ENCODE results near the gene CHST3. TPM values are rescaled to one million over a fixed set of nuclear protein-coding genes. Genes with fewer than 3 reads are reported as not detected.

CHST3 gene
- total RNA-seq, 4 donors from 2014 or later, result 24.1 to 43.0 (median 38.7) TPM

- peak overlapping the region in 1 of 4 donors; percentile 3 for H3K4me3 ChIP-seq
These were observed 46.2 kb downstream of the CHST3 start for GRCh38 chr10:72010234-72010973.

GRCh38 chr10:72011016-72011415, 46.8 kb downstream of the CHST3 start:
- WGBS, result 90% methylated on average over 9 of the region's 9 CpGs
- peak overlapping the region; percentile 90 to 94 (median 92) for H3K27ac ChIP-seq (replicated peaks in 1 of 4)
- intact Hi-C loops (cut with DNase I), result no loop called here

More at GRCh38 chr10:72010234-72010973, 46.2 kb downstream of the CHST3 start:
- no peaks in the 10 kb centered on the region for H3K27me3 ChIP-seq
- H3K27ac ChIP-seq (replicated peaks in 1 of 4), result peak overlapping the region; percentile 90 to 94 (median 92)
- intact Hi-C loops (cut with DNase I), result no loop called here
- no peak for DNase-seq (ENCODE audit: extremely low spot score)
- 66% methylated on average over 6 of the region's 7 CpGs for WGBS
- peaks cover 14 to 44% (median 32%) of the 10 kb centered on the region in 4 donors for H3K36me3 ChIP-seq
- TF ChIP-seq POLR2A (IDR thresholded peaks at IDR 0.05; ENCODE audit: low read depth) (no peak), CTCF (IDR thresholded peaks at IDR 0.05) (no peak), EP300 (IDR thresholded peaks at IDR 0.05) (no peak), POLR2AphosphoS5 (IDR thresholded peaks at IDR 0.05) (no peak)
- no peaks in the 10 kb centered on the region for H3K9me3 ChIP-seq
- peaks cover 74 to 78% (median 77%) of the 10 kb centered on the region in 4 donors for H3K4me1 ChIP-seq

GRCh38 chr10:72011468-72011867, 47.3 kb downstream of the CHST3 start:
- Histone ChIP-seq H3K27me3 (no peaks in the 10 kb centered on the region), H3K36me3 (peaks cover 14 to 36% (median 22%) of the 10 kb centered on the region in 4 donors), H3K9me3 (no peaks in the 10 kb centered on the region), H3K27ac (replicated peaks in 1 of 4) (peak overlapping the region; percentile 90 to 94 (median 92)), H3K4me3 (no peak overlapping the region), H3K4me1 (peaks cover 75 to 87% (median 82%) of the 10 kb centered on the region in 4 donors)
- WGBS, result 90% methylated on average over 7 of the region's 8 CpGs
- intact Hi-C loops (cut with DNase I), result no loop called here
- no peak for DNase-seq (ENCODE audit: extremely low spot score)
- TF ChIP-seq POLR2AphosphoS5 (IDR thresholded peaks at IDR 0.05) (no peak), EP300 (IDR thresholded peaks at IDR 0.05) (no peak), CTCF (IDR thresholded peaks at IDR 0.05) (no peak), POLR2A (IDR thresholded peaks at IDR 0.05; ENCODE audit: low read depth) (no peak)

More at GRCh38 chr10:72011016-72011415, 46.8 kb downstream of the CHST3 start:
- Histone ChIP-seq H3K4me3 (no peak overlapping the region), H3K27me3 (no peaks in the 10 kb centered on the region), H3K9me3 (no peaks in the 10 kb centered on the region), H3K4me1 (peaks cover 75 to 84% (median 80%) of the 10 kb centered on the region in 4 donors), H3K36me3 (peaks cover 14 to 40% (median 26%) of the 10 kb centered on the region in 4 donors)
- no peak for DNase-seq (ENCODE audit: extremely low spot score)
- TF ChIP-seq POLR2AphosphoS5 (IDR thresholded peaks at IDR 0.05), result no peak

GRCh38 chr10:72011976-72012512, 47.8 kb downstream of the CHST3 start:
- peak overlapping the region in 3 of 4 donors; percentile 19 to 92 (median 91) for H3K27ac ChIP-seq (replicated peaks in 1 of 4)
- H3K9me3 ChIP-seq, result no peaks in the 10 kb centered on the region
- no peak overlapping the region for H3K4me3 ChIP-seq
- TF ChIP-seq POLR2A (IDR thresholded peaks at IDR 0.05; ENCODE audit: low read depth) (no peak), CTCF (IDR thresholded peaks at IDR 0.05) (no peak), EP300 (IDR thresholded peaks at IDR 0.05) (no peak), POLR2AphosphoS5 (IDR thresholded peaks at IDR 0.05) (no peak)
- H3K4me1 ChIP-seq, result peaks cover 75 to 88% (median 83%) of the 10 kb centered on the region in 4 donors
- DNase-seq (ENCODE audit: extremely low spot score), result no peak
- H3K36me3 ChIP-seq, result peaks cover 10 to 30% (median 18%) of the 10 kb centered on the region in 4 donors
- intact Hi-C loops (cut with DNase I), result no loop called here
- 92% methylated on average over 7 of the region's 7 CpGs for WGBS
- no peaks in the 10 kb centered on the region for H3K27me3 ChIP-seq

GRCh38 chr10:72012796-72013195, 48.6 kb downstream of the CHST3 start:
- no peak for TF ChIP-seq EP300 (IDR thresholded peaks at IDR 0.05)
- no peak for TF ChIP-seq POLR2A (IDR thresholded peaks at IDR 0.05; ENCODE audit: low read depth)
- no peak for TF ChIP-seq CTCF (IDR thresholded peaks at IDR 0.05)
- no peak for TF ChIP-seq POLR2AphosphoS5 (IDR thresholded peaks at IDR 0.05)
- Histone ChIP-seq H3K27ac (replicated peaks in 1 of 4) (peak overlapping the region in 3 of 4 donors; percentile 40 to 92 (median 91)), H3K27me3 (no peaks in the 10 kb centered on the region), H3K4me3 (no peak overlapping the region), H3K36me3 (peaks cover 2 to 22% (median 11%) of the 10 kb centered on the region in 4 donors), H3K4me1 (peaks cover 76 to 95% (median 83%) of the 10 kb centered on the region in 4 donors), H3K9me3 (no peaks in the 10 kb centered on the region)
- no peak for DNase-seq (ENCODE audit: extremely low spot score)
- WGBS, result 92% methylated on average over 7 of the region's 7 CpGs
- intact Hi-C loops (cut with DNase I), result no loop called here
